WTC11 (cell line): ENCODE measurements around the gene RBFOX1. TPM values are rescaled to one million over a fixed set of nuclear protein-coding genes. Genes with fewer than 3 reads are reported as not detected.

ENCODE experiments used
- ATAC-seq: fragments of 200-7000 bp; cut with Tn5 transposase; 2 replicates; pipeline ENCODE4 v1.10.0; 2021; ENCODE audit warnings: mild to moderate bottlenecking, moderate library complexity
- CTCF ChIA-PET: fragments of 300-600 bp; sonication (Branson Sonifier 250); formaldehyde crosslinking; loops from one replicate; lab custom pipeline; 2021; ENCODE audit warnings: antibody characterized with exemption; lab: Charles Lee
- POLR2A ChIA-PET: fragments of 350-600 bp; sonication (Branson Sonifier 250); formaldehyde crosslinking; loops from one replicate; lab custom pipeline; 2021; ENCODE audit warnings: antibody characterized with exemption; lab: Charles Lee
- DNase-seq: peaks from one replicate; pipeline ENCODE4 v3.0.0; 2021; ENCODE audit warnings: low spot score
- H3K27ac Mint-ChIP-seq: 2 replicates; pipeline ENCODE4 v1.8.0; 2021; ENCODE audit warnings: mixed read lengths
- H3K27me3 Mint-ChIP-seq: 2 replicates; pipeline ENCODE4 v1.8.0; 2021; ENCODE audit warnings: low read depth, mild to moderate bottlenecking, moderate library complexity, mixed read lengths
- H3K36me3 Mint-ChIP-seq: 2 replicates; pipeline ENCODE4 v1.8.0; 2021; ENCODE audit warnings: mixed read lengths
- H3K4me1 Mint-ChIP-seq: 2 replicates; pipeline ENCODE4 v1.8.0; 2022; ENCODE audit warnings: mixed read lengths
- H3K4me3 Mint-ChIP-seq: 2 replicates; pipeline ENCODE4 v1.8.0; 2021; ENCODE audit warnings: mild to moderate bottlenecking, moderate library complexity, mixed read lengths
- H3K9me3 Mint-ChIP-seq: 2 replicates; pipeline ENCODE4 v1.8.0; 2021; ENCODE audit warnings: mixed read lengths
- CBFB ChIP-seq: sonication (generic); formaldehyde crosslinking; IDR thresholded peaks from 2 replicates; pipeline ENCODE4 v1.8.1; 2022; ENCODE audit warnings: mild to moderate bottlenecking, low read depth, missing genetic modification reagents
- ERG ChIP-seq: fragments of 250-450 bp; sonication (Bioruptor Pico); IDR thresholded peaks from 2 replicates; pipeline ENCODE4 v1.8.0; 2021; ENCODE audit warnings: mild to moderate bottlenecking
- ESRRA ChIP-seq: sonication (generic); formaldehyde crosslinking; IDR thresholded peaks from 2 replicates; pipeline ENCODE4 v1.8.1; 2022; ENCODE audit warnings: mild to moderate bottlenecking, missing genetic modification reagents, borderline replicate concordance
- GTF2I ChIP-seq: fragments of 250-450 bp; sonication (Bioruptor Pico); conservative IDR thresholded peaks from 2 replicates; pipeline ENCODE4 v1.4.0; 2021; ENCODE audit warnings: mild to moderate bottlenecking
- JAZF1 ChIP-seq: fragments of 250-450 bp; sonication (Bioruptor Pico); IDR thresholded peaks from 2 replicates; pipeline ENCODE4 v1.9.0; 2021; ENCODE audit warnings: moderate library complexity, mild to moderate bottlenecking, inconsistent platforms
- OVOL2 ChIP-seq: fragments of 250-450 bp; sonication (Bioruptor Pico); IDR thresholded peaks from 2 replicates; pipeline ENCODE4 v1.9.0; 2021; ENCODE audit warnings: mild to moderate bottlenecking, borderline replicate concordance
- SMAD3 ChIP-seq: sonication (generic); formaldehyde crosslinking; IDR thresholded peaks from 2 replicates; pipeline ENCODE4 v1.8.0; 2022; ENCODE audit warnings: missing genetic modification reagents, mild to moderate bottlenecking, borderline replicate concordance
- TEAD4 ChIP-seq: sonication (generic); formaldehyde crosslinking; IDR thresholded peaks from 2 replicates; pipeline ENCODE4 v1.8.0; 2022; ENCODE audit warnings: mild to moderate bottlenecking, missing genetic modification reagents
- TP53 ChIP-seq: sonication (generic); formaldehyde crosslinking; IDR thresholded peaks from 2 replicates; pipeline ENCODE4 v1.8.1; 2023; ENCODE audit warnings: mild to moderate bottlenecking, missing genetic modification reagents
- ZNF121 ChIP-seq: sonication (generic); formaldehyde crosslinking; IDR thresholded peaks from 2 replicates; pipeline ENCODE4 v1.8.0; 2023; ENCODE audit warnings: missing genetic modification reagents
- ZNF263 ChIP-seq: sonication (generic); formaldehyde crosslinking; IDR thresholded peaks from 2 replicates; pipeline ENCODE4 v1.8.1; 2022; ENCODE audit warnings: low read depth, mild to moderate bottlenecking, moderate library complexity, missing genetic modification reagents
- ZNF317 ChIP-seq: sonication (generic); formaldehyde crosslinking; IDR thresholded peaks from 2 replicates; pipeline ENCODE4 v1.8.1; 2023; ENCODE audit warnings: low read depth, mild to moderate bottlenecking, moderate library complexity, missing genetic modification reagents, borderline replicate concordance
- ZNF396 ChIP-seq: fragments of 250-450 bp; sonication (Bioruptor Pico); IDR thresholded peaks from 2 replicates; pipeline ENCODE4 v1.8.0; 2021; ENCODE audit warnings: mild to moderate bottlenecking, moderate library complexity, borderline replicate concordance
- ZNF423 ChIP-seq: fragments of 250-450 bp; sonication (Bioruptor Pico); IDR thresholded peaks from 2 replicates; pipeline ENCODE4 v2.1.2; 2022; ENCODE audit warnings: mild to moderate bottlenecking, moderate library complexity
- ZNF671 ChIP-seq: fragments of 250-450 bp; sonication (Bioruptor Pico); IDR thresholded peaks from 2 replicates; pipeline ENCODE4 v1.8.0; 2021; ENCODE audit warnings: mild to moderate bottlenecking
- ZSCAN18 ChIP-seq: fragments of 250-450 bp; sonication (Bioruptor Pico); IDR thresholded peaks from 2 replicates; pipeline ENCODE4 v2.1.2; 2022; ENCODE audit warnings: mild to moderate bottlenecking, moderate library complexity
- total RNA-seq: library from RNA; stranded (reverse); gene quantifications from 3 replicates; pipeline ENCODE4 v1.2.3, GENCODE V29; 2021
- TF ChIP-seq, protein P1 (sequence below): fragments of 200-600 bp; IDR thresholded peaks from 2 replicates; pipeline ENCODE4 v1.8.0; 2022; ENCODE audit warnings: antibody characterized with exemption
- TF ChIP-seq, protein P2 (sequence below): sonication (generic); formaldehyde crosslinking; IDR thresholded peaks from 2 replicates; pipeline ENCODE4 v1.8.0; 2022; ENCODE audit warnings: mild to moderate bottlenecking, missing genetic modification reagents
- TF ChIP-seq, protein P3 (sequence below): fragments of 250-450 bp; sonication (Bioruptor Pico); IDR thresholded peaks from 2 replicates; pipeline ENCODE4 v1.9.0; 2021; ENCODE audit warnings: moderate library complexity, mild to moderate bottlenecking, inconsistent platforms, borderline replicate concordance

Gene RBFOX1
- total RNA-seq, 1 experiment from 2014 or later = 1.1 TPM

DNA sequence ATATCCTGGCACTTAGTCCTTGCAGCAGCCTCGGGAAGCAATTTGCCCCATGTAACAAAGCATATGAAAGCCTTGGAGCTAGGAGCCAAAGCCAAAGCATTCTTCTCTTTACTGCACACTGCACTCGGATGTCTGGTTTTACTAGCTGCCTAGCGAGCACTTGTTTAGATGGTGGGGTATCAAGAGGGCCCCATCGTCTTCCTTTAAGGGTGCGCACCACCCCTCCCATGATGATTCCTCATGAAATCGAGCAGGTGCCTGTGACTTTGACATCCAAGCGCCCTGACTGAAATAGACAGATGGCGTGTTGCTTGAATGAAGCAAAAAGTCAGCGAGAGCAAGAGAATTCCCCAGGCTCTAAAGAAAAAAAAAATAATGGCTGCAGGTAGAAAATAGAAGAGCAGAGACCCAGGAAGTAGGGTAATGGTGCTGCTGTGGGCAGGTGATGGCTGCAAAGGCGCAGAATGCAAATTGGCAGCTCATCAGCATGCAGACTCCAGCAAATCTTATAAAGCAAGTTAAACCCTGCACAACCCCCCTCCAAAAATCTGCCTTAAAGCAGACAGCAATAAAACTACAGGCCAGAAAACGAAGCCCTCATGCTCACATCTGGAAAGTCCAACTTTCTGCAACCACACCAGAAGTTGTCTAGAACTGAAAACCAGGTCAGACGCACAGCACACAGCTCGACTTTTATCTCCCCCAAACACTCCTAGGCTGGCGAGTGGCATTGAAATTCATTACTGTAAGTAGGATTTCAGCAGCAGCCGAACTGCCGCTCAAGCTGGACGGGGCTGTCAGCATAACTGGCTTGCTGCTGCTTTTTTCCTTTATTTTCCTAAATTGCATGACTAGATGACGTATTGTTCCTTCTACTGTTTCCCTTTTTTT lies 384.3 kb downstream of the RBFOX1 start (continued):
- TF ChIP-seq GTF2I (no peak), SMAD3 (CRISPR knock-in tag) (no peak), ZNF317 (CRISPR knock-in tag) (no peak), ERG (CRISPR knock-in tag) (no peak)
- TF ChIP-seq, all 79 proteins: peak for 0

GRCh38 chr16:7722761-7723160 lies 390.1 kb downstream of the RBFOX1 start:
- Mint-ChIP-seq H3K4me3 (no peak overlapping the region), H3K9me3 (peaks cover 38% of the 10 kb centered on the region), H3K4me1 (peaks cover 4% of the 10 kb centered on the region; the same call in 1 of the 2 replicates), H3K27me3 (no peaks in the 10 kb centered on the region; the same call in 1 of the 2 replicates), H3K27ac (no peak overlapping the region), H3K36me3 (no peaks in the 10 kb centered on the region; the same call in 1 of the 2 replicates)
- TF ChIP-seq ZNF396 (CRISPR knock-in tag) (no peak), ESRRA (no peak), ZNF263 (CRISPR knock-in tag) (no peak), JAZF1 (CRISPR knock-in tag) (no peak)
- TF ChIP-seq, protein P1, sequence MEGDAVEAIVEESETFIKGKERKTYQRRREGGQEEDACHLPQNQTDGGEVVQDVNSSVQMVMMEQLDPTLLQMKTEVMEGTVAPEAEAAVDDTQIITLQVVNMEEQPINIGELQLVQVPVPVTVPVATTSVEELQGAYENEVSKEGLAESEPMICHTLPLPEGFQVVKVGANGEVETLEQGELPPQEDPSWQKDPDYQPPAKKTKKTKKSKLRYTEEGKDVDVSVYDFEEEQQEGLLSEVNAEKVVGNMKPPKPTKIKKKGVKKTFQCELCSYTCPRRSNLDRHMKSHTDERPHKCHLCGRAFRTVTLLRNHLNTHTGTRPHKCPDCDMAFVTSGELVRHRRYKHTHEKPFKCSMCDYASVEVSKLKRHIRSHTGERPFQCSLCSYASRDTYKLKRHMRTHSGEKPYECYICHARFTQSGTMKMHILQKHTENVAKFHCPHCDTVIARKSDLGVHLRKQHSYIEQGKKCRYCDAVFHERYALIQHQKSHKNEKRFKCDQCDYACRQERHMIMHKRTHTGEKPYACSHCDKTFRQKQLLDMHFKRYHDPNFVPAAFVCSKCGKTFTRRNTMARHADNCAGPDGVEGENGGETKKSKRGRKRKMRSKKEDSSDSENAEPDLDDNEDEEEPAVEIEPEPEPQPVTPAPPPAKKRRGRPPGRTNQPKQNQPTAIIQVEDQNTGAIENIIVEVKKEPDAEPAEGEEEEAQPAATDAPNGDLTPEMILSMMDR = no peak
- TF ChIP-seq, protein P2, sequence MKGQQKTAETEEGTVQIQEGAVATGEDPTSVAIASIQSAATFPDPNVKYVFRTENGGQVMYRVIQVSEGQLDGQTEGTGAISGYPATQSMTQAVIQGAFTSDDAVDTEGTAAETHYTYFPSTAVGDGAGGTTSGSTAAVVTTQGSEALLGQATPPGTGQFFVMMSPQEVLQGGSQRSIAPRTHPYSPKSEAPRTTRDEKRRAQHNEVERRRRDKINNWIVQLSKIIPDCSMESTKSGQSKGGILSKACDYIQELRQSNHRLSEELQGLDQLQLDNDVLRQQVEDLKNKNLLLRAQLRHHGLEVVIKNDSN (CRISPR knock-in tag) = no peak
- CTCF ChIA-PET = no interaction called here
- POLR2A ChIA-PET = no interaction called here
- ATAC-seq = no peak
- no peak for DNase-seq

- peaks cover 43% of the 10 kb centered on the region for H3K9me3 Mint-ChIP-seq
- no peak overlapping the region for H3K27ac Mint-ChIP-seq
- ChIA-PET CTCF (no interaction called here), POLR2A (no interaction called here)
- H3K27me3 Mint-ChIP-seq = peaks cover 6% of the 10 kb centered on the region
- H3K36me3 Mint-ChIP-seq = peaks cover 5% of the 10 kb centered on the region; the same call in 1 of the 2 replicates
- H3K4me3 Mint-ChIP-seq = no peak overlapping the region
- ATAC-seq (no peak), DNase-seq (no peak)
- TF ChIP-seq, protein P3, sequence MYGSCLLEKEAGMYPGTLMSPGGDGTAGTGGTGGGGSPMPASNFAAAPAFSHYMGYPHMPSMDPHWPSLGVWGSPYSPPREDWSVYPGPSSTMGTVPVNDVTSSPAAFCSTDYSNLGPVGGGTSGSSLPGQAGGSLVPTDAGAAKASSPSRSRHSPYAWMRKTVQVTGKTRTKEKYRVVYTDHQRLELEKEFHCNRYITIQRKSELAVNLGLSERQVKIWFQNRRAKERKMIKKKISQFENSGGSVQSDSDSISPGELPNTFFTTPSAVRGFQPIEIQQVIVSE (CRISPR knock-in tag) = no peak
- TF ChIP-seq ZNF671 (CRISPR knock-in tag) (no peak), CBFB (CRISPR knock-in tag) (no peak), GTF2I (no peak), ZSCAN18 (CRISPR knock-in tag) (no peak), TP53 (no peak), ZNF423 (CRISPR knock-in tag) (no peak), ZNF263 (CRISPR knock-in tag) (no peak), ZNF121 (CRISPR knock-in tag) (no peak), SMAD3 (CRISPR knock-in tag) (no peak), TEAD4 (CRISPR knock-in tag) (no peak), OVOL2 (no peak)
- H3K4me1 Mint-ChIP-seq = no peaks in the 10 kb centered on the region
Measured at GRCh38 chr16:7731141-7731540, 398.5 kb downstream of the RBFOX1 start.
